Vagina (tissue), 2 donors: ENCODE measurements around the gene HNRNPM. TPM values are rescaled to one million over a fixed set of nuclear protein-coding genes. Genes with fewer than 3 reads are reported as not detected.

Experiments
- DNase-seq, 2 donors: peaks; one replicate each; pipeline ENCODE4 v3.0.0-alpha.2; 2017; ENCODE audit errors: extremely low spot score in 2 of 2
- H3K27ac ChIP-seq: fragments of 200-600 bp; sonication (generic); one replicate; pipeline ENCODE4 v1.5.1; 2019
- H3K27me3 ChIP-seq: fragments of 200-600 bp; sonication (generic); one replicate; pipeline ENCODE4 v1.5.1; 2019
- H3K36me3 ChIP-seq, 2 donors: fragments of 200-600 bp; sonication (generic); one replicate each; pipeline ENCODE4 v1.5.1; 2017 to 2019
- H3K4me1 ChIP-seq: fragments of 200-600 bp; sonication (generic); one replicate; pipeline ENCODE4 v1.5.1; 2019
- H3K4me3 ChIP-seq, 2 donors: fragments of 200-600 bp; sonication (generic); 1 replicate in 1 of 2; 2 replicates in 1 of 2; pipeline ENCODE4 v1.5.1; 2016 to 2019
- H3K9me3 ChIP-seq: fragments of 200-600 bp; sonication (generic); one replicate; pipeline ENCODE4 v1.5.1; 2019
- POLR2A ChIP-seq, 2 donors: fragments of 450-650 bp; IDR thresholded peaks; one replicate each; pipeline ENCODE4 v1.6.1; 2017; ENCODE audit warnings: antibody characterized with exemption in 2 of 2, mild to moderate bottlenecking in 2 of 2, moderate library complexity in 2 of 2
- POLR2AphosphoS5 ChIP-seq, 2 donors: sonication (generic); formaldehyde crosslinking; IDR thresholded peaks; one replicate each; pipeline ENCODE4 v1.9.0; 2017; ENCODE audit warnings: antibody characterized with exemption in 2 of 2, mild to moderate bottlenecking in 2 of 2, low read depth in 1 of 2; ENCODE audit not compliant: insufficient read depth in 1 of 2
- intact Hi-C: fragments of 100-400 bp; cut with DNase I; formaldehyde crosslinking; loops from one replicate; pipeline ENCODE4 v1.15.1; 2023
- total RNA-seq: library from RNA; depleted of rRNA; stranded (reverse); fragments of >200 nt; gene quantifications from one replicate; pipeline ENCODE4 v1.2.3, GENCODE V29; 2016
- TF ChIP-seq, protein P1 (sequence below), 3 experiments: fragments of 450-650 bp in 2 of 3; fragments of 200-600 bp in 1 of 3; sonication (generic) in 1 of 3; IDR thresholded peaks; one replicate each; pipeline ENCODE4 v1.5.1; 2017 to 2019; ENCODE audit warnings: antibody characterized with exemption in 3 of 3, mild to moderate bottlenecking in 2 of 3, moderate library complexity in 2 of 3

The HNRNPM gene
- total RNA-seq, 1 donor from 2014 or later: 140 TPM

DNA sequence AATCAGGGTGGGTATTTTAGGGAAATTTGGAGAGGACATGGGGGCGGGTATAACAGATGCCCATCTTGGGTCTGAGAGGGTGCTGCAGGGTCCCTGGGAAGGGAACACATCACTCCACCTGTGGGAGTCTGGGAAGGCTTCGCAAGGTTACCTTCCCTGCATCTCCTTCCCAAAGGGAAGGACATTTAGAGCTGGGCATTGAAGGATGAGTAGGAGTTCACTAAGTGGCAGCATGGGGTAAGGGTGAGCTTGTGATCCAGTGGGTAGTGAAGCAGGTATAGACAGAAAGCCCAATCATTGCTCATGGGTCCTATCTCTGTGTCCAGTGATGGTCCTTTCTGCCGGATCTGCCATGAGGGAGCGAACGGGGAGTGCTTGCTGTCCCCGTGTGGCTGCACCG is 18.5 kb upstream of the HNRNPM start:
- Histone ChIP-seq H3K27ac (no peak overlapping the region), H3K36me3 (peaks cover 0 to 12% of the 10 kb centered on the region in 2 donors)

DNA sequence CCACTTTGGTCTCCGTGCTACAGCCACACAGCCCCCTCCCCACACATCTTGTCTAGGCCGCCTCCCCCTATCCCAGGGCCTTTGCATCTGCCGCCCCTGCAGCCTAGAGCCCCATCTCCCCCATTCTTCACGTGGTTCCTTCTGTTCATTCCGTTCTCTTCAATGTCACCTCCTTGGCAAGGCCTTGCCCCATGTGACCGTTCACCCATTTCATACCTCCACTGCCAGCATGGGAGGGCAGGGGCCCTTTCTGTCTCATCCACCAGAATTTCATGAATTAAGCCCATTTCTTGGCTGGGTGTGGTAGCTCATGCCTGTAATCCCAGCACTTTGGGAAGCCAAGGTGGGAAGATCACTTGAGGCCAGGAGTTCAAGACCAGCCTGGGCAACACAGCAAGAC is 15.7 kb upstream of the HNRNPM start:
- Histone ChIP-seq H3K9me3 (no peaks in the 10 kb centered on the region), H3K27me3 (no peaks in the 10 kb centered on the region), H3K27ac (no peak overlapping the region), H3K4me3 (no peak overlapping the region), H3K36me3 (peaks cover 0 to 12% of the 10 kb centered on the region in 2 donors), H3K4me1 (peaks cover 8% of the 10 kb centered on the region)
- intact Hi-C loops: no loop called here
- no peak for DNase-seq
- TF ChIP-seq, protein P1, sequence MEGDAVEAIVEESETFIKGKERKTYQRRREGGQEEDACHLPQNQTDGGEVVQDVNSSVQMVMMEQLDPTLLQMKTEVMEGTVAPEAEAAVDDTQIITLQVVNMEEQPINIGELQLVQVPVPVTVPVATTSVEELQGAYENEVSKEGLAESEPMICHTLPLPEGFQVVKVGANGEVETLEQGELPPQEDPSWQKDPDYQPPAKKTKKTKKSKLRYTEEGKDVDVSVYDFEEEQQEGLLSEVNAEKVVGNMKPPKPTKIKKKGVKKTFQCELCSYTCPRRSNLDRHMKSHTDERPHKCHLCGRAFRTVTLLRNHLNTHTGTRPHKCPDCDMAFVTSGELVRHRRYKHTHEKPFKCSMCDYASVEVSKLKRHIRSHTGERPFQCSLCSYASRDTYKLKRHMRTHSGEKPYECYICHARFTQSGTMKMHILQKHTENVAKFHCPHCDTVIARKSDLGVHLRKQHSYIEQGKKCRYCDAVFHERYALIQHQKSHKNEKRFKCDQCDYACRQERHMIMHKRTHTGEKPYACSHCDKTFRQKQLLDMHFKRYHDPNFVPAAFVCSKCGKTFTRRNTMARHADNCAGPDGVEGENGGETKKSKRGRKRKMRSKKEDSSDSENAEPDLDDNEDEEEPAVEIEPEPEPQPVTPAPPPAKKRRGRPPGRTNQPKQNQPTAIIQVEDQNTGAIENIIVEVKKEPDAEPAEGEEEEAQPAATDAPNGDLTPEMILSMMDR (IDR thresholded peaks at IDR 0.05): no peak
- TF ChIP-seq POLR2A (IDR thresholded peaks at IDR 0.05): no peak
- TF ChIP-seq POLR2AphosphoS5 (IDR thresholded peaks at IDR 0.05; ENCODE audit: insufficient read depth in 1 of 2, low read depth in 1 of 2): no peak

More for the DNA sequence above, 18.5 kb upstream of the HNRNPM start:
- peaks cover 14% of the 10 kb centered on the region for H3K4me1 ChIP-seq
- no peak for DNase-seq
- intact Hi-C loops: no loop called here
- no peaks in the 10 kb centered on the region for H3K9me3 ChIP-seq
- no peak overlapping the region for H3K4me3 ChIP-seq
- H3K27me3 ChIP-seq: no peaks in the 10 kb centered on the region
- no peak for TF ChIP-seq POLR2AphosphoS5 (IDR thresholded peaks at IDR 0.05; ENCODE audit: insufficient read depth in 1 of 2, low read depth in 1 of 2)
- TF ChIP-seq, protein P1 (IDR thresholded peaks at IDR 0.05): no peak
- no peak for TF ChIP-seq POLR2A (IDR thresholded peaks at IDR 0.05)

DNA sequence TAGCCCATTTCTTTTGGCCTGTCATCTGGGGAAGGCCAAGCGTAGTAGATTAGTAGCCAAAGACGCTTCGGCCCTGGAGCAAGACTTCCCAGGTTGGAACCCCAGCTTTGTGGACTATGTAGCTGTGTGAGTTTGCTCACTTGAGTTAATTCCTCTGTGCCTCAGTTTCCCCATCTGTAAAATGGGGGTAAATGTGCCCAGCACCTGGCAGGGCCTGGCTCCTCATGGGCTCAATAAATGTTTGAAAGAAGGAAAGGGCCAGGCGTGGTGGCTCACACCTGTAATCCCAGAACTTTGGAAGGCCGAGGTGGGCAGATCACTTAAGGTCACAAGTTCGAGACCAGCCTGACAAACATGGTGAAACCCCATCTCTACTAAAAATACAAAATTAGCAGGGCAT is 14.9 kb upstream of the HNRNPM start:
- intact Hi-C loops: no loop called here
- no peak for TF ChIP-seq POLR2A (IDR thresholded peaks at IDR 0.05)
- TF ChIP-seq POLR2AphosphoS5 (IDR thresholded peaks at IDR 0.05; ENCODE audit: insufficient read depth in 1 of 2, low read depth in 1 of 2): no peak
- TF ChIP-seq, protein P1 (IDR thresholded peaks at IDR 0.05): no peak

DNA sequence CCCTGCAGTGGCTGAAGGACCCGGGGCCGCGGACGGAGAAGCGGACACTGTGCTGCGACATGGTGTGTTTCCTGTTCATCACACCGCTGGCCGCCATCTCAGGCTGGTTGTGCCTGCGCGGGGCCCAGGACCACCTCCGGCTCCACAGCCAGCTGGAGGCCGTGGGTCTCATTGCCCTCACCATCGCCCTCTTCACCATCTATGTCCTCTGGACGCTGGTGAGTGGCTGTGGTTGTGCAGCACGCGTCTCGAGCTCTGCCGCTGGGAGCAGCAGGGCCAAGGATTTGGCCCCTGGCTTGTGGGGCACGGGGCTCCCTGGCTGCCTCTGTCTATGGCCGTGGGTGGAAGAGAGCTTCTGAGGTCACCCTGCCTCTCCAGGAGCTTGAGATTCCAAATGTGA is 14.1 kb upstream of the HNRNPM start:
- H3K4me1 ChIP-seq: no peaks in the 10 kb centered on the region
- no peak overlapping the region for H3K4me3 ChIP-seq
- intact Hi-C loops: no loop called here
- no peak for DNase-seq
- peaks cover 0 to 12% of the 10 kb centered on the region in 2 donors for H3K36me3 ChIP-seq
- no peaks in the 10 kb centered on the region for H3K27me3 ChIP-seq
- H3K9me3 ChIP-seq: no peaks in the 10 kb centered on the region
- H3K27ac ChIP-seq: no peak overlapping the region
- TF ChIP-seq, protein P1 (IDR thresholded peaks at IDR 0.05): no peak
- TF ChIP-seq POLR2AphosphoS5 (IDR thresholded peaks at IDR 0.05; ENCODE audit: insufficient read depth in 1 of 2, low read depth in 1 of 2) (no peak), POLR2A (IDR thresholded peaks at IDR 0.05) (no peak)

More for the DNA sequence above, 14.9 kb upstream of the HNRNPM start:
- Histone ChIP-seq H3K27me3 (no peaks in the 10 kb centered on the region), H3K4me3 (no peak overlapping the region), H3K4me1 (no peaks in the 10 kb centered on the region), H3K9me3 (no peaks in the 10 kb centered on the region), H3K27ac (no peak overlapping the region), H3K36me3 (peaks cover 0 to 12% of the 10 kb centered on the region in 2 donors)
- no peak for DNase-seq

DNA sequence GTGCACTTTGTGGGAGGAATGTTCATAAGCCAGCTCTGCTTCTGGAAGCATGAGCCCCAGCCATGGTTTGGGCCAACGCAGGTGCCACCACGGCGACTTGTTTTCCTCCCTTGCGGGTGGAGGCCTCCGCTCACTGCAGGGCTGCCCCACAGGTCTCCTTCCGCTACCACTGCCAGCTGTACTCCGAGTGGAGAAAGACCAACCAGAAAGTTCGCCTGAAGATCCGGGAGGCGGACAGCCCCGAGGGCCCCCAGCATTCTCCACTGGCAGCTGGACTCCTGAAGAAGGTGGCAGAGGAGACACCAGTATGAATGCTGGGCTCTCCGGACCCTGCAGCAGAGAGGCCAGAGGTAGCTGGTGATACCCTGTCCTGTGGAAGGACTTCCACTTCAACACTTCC is 6.5 kb upstream of the HNRNPM start:
- intact Hi-C loops: no loop called here
- H3K4me1 ChIP-seq: no peaks in the 10 kb centered on the region
- no peaks in the 10 kb centered on the region for H3K36me3 ChIP-seq
- TF ChIP-seq POLR2AphosphoS5 (IDR thresholded peaks at IDR 0.05; ENCODE audit: insufficient read depth in 1 of 2, low read depth in 1 of 2): no peak
- TF ChIP-seq, protein P1 (IDR thresholded peaks at IDR 0.05): no peak
- TF ChIP-seq POLR2A (IDR thresholded peaks at IDR 0.05): no peak
- H3K27me3 ChIP-seq: no peaks in the 10 kb centered on the region
- no peak overlapping the region for H3K27ac ChIP-seq
- DNase-seq: no peak
- H3K4me3 ChIP-seq: no peak overlapping the region
- no peaks in the 10 kb centered on the region for H3K9me3 ChIP-seq
